HepG2 (cell line): Measurements from ENCODE around the gene IGFBP6. TPM values are rescaled to one million over a fixed set of nuclear protein-coding genes. Genes with fewer than 3 reads are reported as not detected.

Source experiments
- GZF1 ChIP-seq: sonication (generic); formaldehyde crosslinking; IDR thresholded peaks from 2 replicates; pipeline ENCODE4 v1.5.1; 2020; ENCODE audit warnings: mild to moderate bottlenecking, missing genetic modification reagents
- HES4 ChIP-seq: sonication (generic); formaldehyde crosslinking; IDR thresholded peaks from 2 replicates; pipeline ENCODE4 v1.9.0; 2021; ENCODE audit warnings: mild to moderate bottlenecking, missing genetic modification reagents, borderline replicate concordance
- HNRNPLL ChIP-seq: fragments of 200-400 bp; formaldehyde crosslinking; IDR thresholded peaks from 2 replicates; pipeline ENCODE4 v1.6.1; 2017; ENCODE audit warnings: mild to moderate bottlenecking, low read depth, low read length; ENCODE audit not compliant: poor library complexity, severe bottlenecking
- JUND ChIP-seq: sonication (generic); formaldehyde crosslinking; IDR thresholded peaks from 2 replicates; pipeline ENCODE4 v1.8.0; 2022; ENCODE audit warnings: mild to moderate bottlenecking, missing genetic modification reagents
- NFIC ChIP-seq: IDR thresholded peaks from 2 replicates; pipeline ENCODE4 v1.6.1; 2012; ENCODE audit warnings: mild to moderate bottlenecking, low read length, inconsistent platforms
- NRL ChIP-seq: sonication (generic); formaldehyde crosslinking; IDR thresholded peaks from 2 replicates; pipeline ENCODE4 v1.5.0; 2020; ENCODE audit warnings: missing genetic modification reagents, mild to moderate bottlenecking, moderate library complexity, borderline replicate concordance
- PITX1 ChIP-seq: sonication (generic); formaldehyde crosslinking; IDR thresholded peaks from 2 replicates; pipeline ENCODE4 v1.5.1; 2020; ENCODE audit warnings: mild to moderate bottlenecking, missing genetic modification reagents
- SP2 ChIP-seq: sonication (generic); formaldehyde crosslinking; IDR thresholded peaks from 2 replicates; pipeline ENCODE4 v1.5.1; 2020; ENCODE audit warnings: mild to moderate bottlenecking, missing genetic modification reagents
- ZNF549 ChIP-seq: sonication (generic); formaldehyde crosslinking; IDR thresholded peaks from 2 replicates; pipeline ENCODE4 v1.5.0; 2020; ENCODE audit warnings: missing genetic modification reagents
- ZNF564 ChIP-seq: sonication (generic); formaldehyde crosslinking; IDR thresholded peaks from 2 replicates; pipeline ENCODE4 v1.8.1; 2023; ENCODE audit warnings: mild to moderate bottlenecking, missing genetic modification reagents
- ZNF790 ChIP-seq: sonication (generic); formaldehyde crosslinking; IDR thresholded peaks from 2 replicates; pipeline ENCODE4 v1.8.0; 2022; ENCODE audit warnings: missing genetic modification reagents, mild to moderate bottlenecking, borderline replicate concordance
- polyA plus RNA-seq, 8 experiments: library from polyadenylated mRNA; depleted of rRNA in 3 of 8; stranded (reverse) in 7 of 8; unstranded in 1 of 8; fragments of >200 nt; fragmentation: Illumina TruSeq in 4 of 8; extraction: Trizol in 4 of 8; gene quantifications; 2 replicates each; pipeline versions ENCODE4 v1.2.1 to v1.2.3, GENCODE V29; 2011 to 2016; ENCODE audit warnings: low read depth in 4 of 8, missing spikeins in 1 of 8, mixed read lengths in 1 of 8; ENCODE audit not compliant: insufficient read depth in 1 of 8
- total RNA-seq, 5 experiments: library from RNA; depleted of rRNA; stranded (reverse); fragments of >200 nt; fragmentation: Illumina TruSeq; extraction: Trizol; gene quantifications; 2 replicates each; pipeline ENCODE4 v1.2.3, GENCODE V29; 2016; ENCODE audit warnings: low read depth in 1 of 5
- TF ChIP-seq, protein P1 (sequence below): sonication (generic); formaldehyde crosslinking; IDR thresholded peaks from 2 replicates; pipeline ENCODE4 v1.5.0; 2020; ENCODE audit warnings: mild to moderate bottlenecking, missing genetic modification reagents, borderline replicate concordance
- TF ChIP-seq, protein P2 (sequence below): IDR thresholded peaks from 2 replicates; pipeline ENCODE4 v1.6.1; 2016; ENCODE audit warnings: missing genetic modification reagents, missing compliant biosample characterization
- TF ChIP-seq, protein P3 (sequence below): sonication (generic); formaldehyde crosslinking; IDR thresholded peaks from 2 replicates; pipeline ENCODE4 v1.5.0; 2020; ENCODE audit warnings: missing genetic modification reagents, mild to moderate bottlenecking, borderline replicate concordance
- TF ChIP-seq, protein P4 (sequence below): sonication (generic); formaldehyde crosslinking; IDR thresholded peaks from 2 replicates; pipeline ENCODE4 v1.4.0; 2020; ENCODE audit warnings: missing genetic modification reagents; ENCODE audit errors: not compliant biosample characterization
- TF ChIP-seq, protein P5 (sequence below): IDR thresholded peaks from 2 replicates; pipeline ENCODE4 v1.6.1; 2018; ENCODE audit warnings: missing genetic modification reagents

Gene IGFBP6
- total and polyA plus RNA-seq, 2 of the 13 experiments (the other 11 are each of a cell fraction or from before 2014, with no cell fraction given): 3.9 to 25.2 TPM

DNA sequence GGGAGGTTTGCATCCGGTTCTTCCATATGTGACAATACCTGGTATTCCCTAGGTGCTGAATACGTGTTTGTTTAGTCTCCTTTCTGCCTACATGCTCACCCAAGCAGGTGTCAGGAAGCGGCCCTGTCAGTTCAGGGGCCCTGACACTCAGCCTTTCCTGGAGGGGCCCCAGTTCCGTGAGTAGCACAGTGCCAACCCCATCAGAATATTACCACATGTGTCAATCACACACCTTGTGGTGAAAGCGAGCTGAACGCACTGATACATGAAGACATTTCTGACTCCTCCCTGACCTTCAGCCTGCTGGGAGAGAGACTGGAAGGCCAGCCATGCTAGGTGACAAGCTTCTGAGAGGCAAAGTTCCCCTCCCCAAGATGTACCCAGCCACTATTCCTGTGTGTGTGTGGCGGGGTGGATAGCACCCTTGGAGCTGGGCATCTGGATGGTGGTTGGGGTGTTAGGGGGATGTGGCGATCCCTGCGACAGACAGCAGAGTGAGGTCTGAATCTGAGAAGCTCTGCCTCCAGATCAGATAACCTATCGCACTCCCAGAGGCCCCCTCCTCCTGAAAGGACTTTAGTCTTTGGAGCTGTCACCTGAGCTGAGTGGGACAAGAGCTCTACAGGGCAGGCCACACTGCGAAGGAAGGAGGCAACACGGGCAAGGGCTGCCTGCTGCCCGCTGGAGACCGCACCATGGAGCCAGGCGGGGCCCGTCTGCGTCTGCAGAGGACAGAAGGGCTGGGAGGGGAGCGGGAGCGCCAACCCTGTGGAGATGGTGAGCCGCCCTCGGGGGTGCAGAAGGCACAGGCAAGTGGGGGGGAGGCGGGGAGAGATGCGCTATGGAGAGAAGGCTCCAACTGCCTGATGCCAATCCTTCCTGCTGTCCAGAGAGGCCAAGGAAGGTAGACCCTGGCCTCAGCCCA, 5.7 kb downstream of the IGFBP6 start, which contains the start of gene SOAT2 (continued):
- TF ChIP-seq, protein P1, sequence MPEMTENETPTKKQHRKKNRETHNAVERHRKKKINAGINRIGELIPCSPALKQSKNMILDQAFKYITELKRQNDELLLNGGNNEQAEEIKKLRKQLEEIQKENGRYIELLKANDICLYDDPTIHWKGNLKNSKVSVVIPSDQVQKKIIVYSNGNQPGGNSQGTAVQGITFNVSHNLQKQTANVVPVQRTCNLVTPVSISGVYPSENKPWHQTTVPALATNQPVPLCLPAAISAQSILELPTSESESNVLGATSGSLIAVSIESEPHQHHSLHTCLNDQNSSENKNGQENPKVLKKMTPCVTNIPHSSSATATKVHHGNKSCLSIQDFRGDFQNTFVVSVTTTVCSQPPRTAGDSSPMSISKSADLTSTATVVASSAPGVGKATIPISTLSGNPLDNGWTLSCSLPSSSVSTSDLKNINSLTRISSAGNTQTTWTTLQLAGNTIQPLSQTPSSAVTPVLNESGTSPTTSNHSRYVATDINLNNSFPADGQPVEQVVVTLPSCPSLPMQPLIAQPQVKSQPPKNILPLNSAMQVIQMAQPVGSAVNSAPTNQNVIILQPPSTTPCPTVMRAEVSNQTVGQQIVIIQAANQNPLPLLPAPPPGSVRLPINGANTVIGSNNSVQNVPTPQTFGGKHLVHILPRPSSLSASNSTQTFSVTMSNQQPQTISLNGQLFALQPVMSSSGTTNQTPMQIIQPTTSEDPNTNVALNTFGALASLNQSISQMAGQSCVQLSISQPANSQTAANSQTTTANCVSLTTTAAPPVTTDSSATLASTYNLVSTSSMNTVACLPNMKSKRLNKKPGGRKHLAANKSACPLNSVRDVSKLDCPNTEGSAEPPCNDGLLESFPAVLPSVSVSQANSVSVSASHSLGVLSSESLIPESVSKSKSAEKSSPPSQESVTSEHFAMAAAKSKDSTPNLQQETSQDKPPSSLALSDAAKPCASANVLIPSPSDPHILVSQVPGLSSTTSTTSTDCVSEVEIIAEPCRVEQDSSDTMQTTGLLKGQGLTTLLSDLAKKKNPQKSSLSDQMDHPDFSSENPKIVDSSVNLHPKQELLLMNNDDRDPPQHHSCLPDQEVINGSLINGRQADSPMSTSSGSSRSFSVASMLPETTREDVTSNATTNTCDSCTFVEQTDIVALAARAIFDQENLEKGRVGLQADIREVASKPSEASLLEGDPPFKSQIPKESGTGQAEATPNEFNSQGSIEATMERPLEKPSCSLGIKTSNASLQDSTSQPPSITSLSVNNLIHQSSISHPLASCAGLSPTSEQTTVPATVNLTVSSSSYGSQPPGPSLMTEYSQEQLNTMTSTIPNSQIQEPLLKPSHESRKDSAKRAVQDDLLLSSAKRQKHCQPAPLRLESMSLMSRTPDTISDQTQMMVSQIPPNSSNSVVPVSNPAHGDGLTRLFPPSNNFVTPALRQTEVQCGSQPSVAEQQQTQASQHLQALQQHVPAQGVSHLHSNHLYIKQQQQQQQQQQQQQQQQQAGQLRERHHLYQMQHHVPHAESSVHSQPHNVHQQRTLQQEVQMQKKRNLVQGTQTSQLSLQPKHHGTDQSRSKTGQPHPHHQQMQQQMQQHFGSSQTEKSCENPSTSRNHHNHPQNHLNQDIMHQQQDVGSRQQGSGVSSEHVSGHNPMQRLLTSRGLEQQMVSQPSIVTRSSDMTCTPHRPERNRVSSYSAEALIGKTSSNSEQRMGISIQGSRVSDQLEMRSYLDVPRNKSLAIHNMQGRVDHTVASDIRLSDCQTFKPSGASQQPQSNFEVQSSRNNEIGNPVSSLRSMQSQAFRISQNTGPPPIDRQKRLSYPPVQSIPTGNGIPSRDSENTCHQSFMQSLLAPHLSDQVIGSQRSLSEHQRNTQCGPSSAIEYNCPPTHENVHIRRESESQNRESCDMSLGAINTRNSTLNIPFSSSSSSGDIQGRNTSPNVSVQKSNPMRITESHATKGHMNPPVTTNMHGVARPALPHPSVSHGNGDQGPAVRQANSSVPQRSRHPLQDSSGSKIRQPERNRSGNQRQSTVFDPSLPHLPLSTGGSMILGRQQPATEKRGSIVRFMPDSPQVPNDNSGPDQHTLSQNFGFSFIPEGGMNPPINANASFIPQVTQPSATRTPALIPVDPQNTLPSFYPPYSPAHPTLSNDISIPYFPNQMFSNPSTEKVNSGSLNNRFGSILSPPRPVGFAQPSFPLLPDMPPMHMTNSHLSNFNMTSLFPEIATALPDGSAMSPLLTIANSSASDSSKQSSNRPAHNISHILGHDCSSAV (CRISPR knock-in tag): no peak
- TF ChIP-seq, protein P2, sequence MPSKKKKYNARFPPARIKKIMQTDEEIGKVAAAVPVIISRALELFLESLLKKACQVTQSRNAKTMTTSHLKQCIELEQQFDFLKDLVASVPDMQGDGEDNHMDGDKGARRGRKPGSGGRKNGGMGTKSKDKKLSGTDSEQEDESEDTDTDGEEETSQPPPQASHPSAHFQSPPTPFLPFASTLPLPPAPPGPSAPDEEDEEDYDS (CRISPR knock-in tag): peak; percentile 66
- TF ChIP-seq ZNF790 (CRISPR knock-in tag): no peak
- no peak for TF ChIP-seq SP2
- no peak for TF ChIP-seq HES4 (CRISPR knock-in tag)
- no peak for TF ChIP-seq PITX1 (CRISPR knock-in tag)
- TF ChIP-seq GZF1 (CRISPR knock-in tag): 0 out of 2 replicates have a peak, but pooled peaks have one; percentile 43
- no peak; the same call in 1 of the 2 replicates for TF ChIP-seq NRL (CRISPR knock-in tag)
- TF ChIP-seq, protein P3, sequence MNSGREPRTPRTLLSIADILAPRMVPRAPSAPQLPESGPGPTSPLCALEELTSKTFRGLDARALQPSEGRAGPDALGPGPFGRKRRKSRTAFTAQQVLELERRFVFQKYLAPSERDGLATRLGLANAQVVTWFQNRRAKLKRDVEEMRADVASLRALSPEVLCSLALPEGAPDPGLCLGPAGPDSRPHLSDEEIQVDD (CRISPR knock-in tag): no peak
- no peak for TF ChIP-seq ZNF549 (CRISPR knock-in tag)
- TF ChIP-seq, protein P4, sequence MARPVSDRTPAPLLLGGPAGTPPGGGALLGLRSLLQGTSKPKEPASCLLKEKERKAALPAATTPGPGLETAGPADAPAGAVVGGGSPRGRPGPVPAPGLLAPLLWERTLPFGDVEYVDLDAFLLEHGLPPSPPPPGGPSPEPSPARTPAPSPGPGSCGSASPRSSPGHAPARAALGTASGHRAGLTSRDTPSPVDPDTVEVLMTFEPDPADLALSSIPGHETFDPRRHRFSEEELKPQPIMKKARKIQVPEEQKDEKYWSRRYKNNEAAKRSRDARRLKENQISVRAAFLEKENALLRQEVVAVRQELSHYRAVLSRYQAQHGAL (CRISPR knock-in tag): no peak
- TF ChIP-seq, protein P5, sequence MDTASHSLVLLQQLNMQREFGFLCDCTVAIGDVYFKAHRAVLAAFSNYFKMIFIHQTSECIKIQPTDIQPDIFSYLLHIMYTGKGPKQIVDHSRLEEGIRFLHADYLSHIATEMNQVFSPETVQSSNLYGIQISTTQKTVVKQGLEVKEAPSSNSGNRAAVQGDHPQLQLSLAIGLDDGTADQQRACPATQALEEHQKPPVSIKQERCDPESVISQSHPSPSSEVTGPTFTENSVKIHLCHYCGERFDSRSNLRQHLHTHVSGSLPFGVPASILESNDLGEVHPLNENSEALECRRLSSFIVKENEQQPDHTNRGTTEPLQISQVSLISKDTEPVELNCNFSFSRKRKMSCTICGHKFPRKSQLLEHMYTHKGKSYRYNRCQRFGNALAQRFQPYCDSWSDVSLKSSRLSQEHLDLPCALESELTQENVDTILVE (CRISPR knock-in tag): no peak; the same call in 1 of the 2 replicates
- TF ChIP-seq NFIC: no peak
- peak; percentile 50; the same call in 1 of the 2 replicates for TF ChIP-seq JUND (CRISPR knock-in tag)
- TF ChIP-seq HNRNPLL: no peak
- no peak for TF ChIP-seq ZNF564
